HG03097 (cell line): ENCODE results near the gene NFIA.

ENCODE experiments used
- ATAC-seq: cut with Tn5 transposase; IDR thresholded peaks from one replicate; pipeline ENCODE4 v1.9.1; 2021; ENCODE audit not compliant: unreplicated experiment, low FRiP score

Gene NFIA

DNA sequence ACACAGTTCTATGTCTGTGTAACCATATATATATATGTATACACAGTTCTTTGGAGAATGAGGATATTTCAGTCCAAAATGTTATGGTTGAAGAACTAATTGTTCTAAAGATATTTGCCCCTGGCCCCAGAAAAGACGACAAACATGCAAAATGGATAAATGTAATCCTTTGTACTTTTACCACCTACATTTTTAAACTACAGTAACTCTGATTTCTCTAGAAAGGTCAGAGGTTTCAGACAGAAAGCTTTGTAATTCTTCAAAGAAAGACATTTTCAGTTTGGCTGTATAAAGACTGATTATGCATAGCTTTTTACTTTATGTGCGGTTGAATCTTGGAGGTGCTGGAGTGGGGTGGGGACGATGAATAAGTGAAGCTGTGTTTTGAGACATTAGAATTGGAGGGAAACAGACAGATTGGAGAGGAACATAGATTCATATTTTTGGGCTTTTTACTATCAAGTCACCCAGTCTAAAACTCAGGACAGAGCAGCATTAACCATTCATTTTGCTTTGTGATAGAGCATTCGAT is 16.6 kb downstream of the NFIA start:
- ATAC-seq = no peak

DNA sequence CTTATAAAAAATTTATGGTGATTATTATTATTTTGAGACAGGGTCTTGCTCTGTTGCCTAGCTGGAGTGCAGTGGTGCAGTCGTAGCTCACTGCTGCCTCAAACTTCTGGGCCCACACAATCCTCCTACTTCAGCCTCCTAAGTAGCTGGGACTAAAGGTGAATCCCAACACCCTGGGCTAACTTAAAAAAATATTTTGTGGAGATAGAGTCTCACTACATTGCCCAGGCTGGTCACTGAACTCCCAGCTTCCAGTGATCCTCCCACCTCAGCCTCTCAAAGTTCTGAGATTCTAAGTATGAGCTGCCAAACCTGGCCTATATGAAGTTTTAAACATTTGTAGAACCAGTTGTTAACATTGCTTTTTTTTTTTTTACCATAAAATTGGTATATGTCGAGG is 18.2 kb downstream of the NFIA start:
- ATAC-seq = no peak

DNA sequence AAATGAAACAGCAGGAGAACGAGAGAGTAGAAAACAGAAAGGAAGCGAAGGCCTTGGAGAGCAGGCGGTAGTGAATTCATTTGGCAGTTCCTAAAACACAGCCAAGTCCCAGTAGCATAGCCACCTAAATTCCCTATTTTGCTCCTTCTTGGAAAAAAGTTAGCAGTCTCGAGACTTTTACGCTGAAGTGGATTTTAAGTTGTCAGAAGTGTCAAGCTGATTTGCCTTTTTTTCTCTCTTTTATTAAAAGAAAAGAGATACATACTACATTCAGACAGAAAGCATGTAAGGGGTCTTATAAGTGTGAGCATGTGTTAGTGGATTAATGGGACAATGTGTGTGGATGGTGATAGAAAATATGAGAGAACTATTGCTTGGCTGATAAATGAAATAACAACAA is 19.2 kb downstream of the NFIA start:
- no peak for ATAC-seq

DNA sequence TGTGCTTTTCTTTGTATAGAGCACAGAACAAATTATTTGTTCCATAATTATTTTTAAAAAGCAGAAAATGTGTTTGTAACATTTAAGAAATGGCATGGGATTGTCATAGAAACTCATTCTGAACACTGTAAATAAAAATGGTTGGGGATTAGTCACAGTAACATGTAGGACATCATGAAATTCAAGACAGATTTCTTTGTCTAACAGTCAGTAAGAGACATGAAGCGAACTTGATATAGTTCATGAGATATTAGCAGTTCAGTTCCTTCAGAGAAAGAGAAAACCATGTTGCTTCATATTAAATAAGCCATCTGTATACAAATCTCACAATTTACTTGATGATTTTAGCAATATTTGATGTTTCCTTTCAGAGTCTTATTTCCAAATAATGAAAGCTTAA is 19.7 kb downstream of the NFIA start:
- ATAC-seq = no peak

DNA sequence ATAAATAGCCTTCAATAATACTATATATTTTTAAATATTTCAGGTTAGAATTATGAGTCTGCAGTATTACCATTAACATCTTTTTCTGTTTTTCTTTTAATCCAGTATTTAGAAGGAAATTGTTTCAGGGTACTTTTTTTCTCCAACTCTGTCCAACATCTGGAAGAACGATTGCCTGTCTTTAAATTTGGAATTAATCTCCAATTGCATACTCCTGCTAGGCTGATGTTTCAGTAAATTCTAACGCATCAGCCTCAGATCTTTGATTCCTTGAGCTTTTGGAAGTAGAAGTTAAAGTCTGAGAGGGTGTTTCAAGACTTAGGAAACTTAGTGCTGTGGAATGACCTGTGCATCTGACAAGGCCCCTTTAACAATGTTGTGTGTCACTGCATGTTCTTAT is 20.3 kb downstream of the NFIA start:
- no peak for ATAC-seq

DNA sequence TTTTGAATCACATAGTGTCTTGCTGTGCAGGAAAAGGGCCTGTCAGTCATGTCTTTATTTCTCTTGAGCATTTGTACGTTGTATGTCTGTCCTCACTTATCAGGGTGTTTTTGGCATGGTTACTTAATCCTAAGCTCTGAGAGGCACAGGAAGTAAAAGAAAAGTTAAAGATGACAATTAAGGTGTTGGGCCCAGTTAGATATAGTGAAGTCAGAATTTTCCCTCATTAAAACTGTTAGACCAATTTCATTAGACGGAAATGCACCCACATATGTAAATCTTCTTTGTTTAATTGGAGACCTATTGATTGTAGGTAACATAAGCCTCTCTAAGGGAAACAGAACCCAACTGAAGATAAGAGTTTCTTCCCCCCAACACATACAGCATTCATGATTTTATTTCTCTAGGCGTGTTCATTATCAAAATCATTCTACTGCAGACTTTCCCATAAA is 21.9 kb downstream of the NFIA start:
- no peak for ATAC-seq

DNA sequence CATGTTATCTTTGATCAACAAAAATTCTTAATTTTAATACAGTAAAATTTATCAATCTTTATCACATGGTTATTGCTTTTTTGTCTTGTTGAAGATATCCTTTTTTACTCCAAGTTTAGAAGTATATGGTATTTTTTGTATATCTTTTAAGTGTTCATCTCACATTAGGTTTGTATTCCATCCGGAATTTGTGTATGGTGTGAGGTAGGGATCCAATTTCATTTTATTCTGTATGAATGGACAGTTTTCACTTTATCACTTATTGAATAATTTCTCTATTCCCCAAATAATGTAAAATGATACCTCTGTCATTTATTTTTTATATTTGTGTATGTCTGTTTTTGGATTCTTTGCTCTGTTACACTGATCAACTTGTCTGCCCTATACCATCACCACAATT is 25.3 kb downstream of the NFIA start:
- no peak for ATAC-seq

DNA sequence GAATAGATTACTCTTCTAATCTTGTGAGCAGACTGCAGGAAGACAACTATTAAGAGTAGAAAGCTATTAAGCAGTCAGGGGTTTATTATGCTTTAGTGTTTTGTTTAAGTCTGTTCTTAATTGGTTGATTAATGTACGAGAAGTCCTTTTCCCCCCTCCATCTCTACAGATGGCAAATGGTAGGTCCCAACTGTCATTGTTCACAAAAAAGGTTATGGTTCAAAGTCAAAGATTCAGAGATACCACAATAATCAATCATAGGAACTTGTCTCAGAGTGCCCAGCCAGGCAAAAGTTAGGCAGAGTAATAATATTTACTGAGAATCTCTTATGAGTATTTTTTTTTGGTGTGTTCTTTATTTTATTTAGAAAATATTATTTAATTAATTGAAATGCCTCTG is 26.8 kb downstream of the NFIA start:
- ATAC-seq = no peak

DNA sequence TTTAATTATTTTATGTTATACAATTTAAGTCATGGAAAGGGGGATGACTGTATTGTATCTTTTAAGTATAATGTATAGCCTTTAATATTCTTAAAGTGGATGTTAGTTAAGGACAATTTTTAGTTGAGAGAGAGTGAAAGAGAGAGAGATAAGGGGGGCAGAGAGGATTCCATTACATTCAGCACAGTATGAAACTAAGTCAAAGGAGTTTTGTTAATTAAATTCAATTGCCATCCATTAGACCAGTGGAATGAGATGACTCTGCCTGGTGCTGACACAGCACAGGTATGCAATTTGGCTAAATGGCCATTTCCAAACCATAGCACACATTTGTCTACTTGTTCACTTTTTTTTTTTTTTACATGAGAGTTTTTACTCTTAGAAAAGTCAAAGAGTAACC is 27.5 kb downstream of the NFIA start:
- ATAC-seq = no peak

DNA sequence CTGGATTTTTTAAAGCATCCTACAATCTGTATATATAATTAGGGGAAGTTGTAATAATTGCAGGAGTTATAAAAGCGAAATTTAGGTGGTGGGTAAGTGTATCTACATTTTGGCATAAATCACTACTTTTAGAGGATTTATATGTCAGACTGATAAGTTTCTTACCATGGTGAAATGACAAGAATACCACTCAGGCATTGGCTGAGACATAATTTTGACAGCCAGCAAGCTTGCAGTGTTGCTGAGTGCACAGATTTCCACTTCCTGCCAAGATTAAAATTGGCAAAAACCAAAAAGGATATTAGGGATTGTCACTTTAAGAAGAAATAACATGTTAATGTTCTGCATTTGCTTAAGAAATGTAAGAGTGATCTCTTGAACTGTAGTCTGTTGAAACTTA is 28.2 kb downstream of the NFIA start:
- no peak for ATAC-seq

DNA sequence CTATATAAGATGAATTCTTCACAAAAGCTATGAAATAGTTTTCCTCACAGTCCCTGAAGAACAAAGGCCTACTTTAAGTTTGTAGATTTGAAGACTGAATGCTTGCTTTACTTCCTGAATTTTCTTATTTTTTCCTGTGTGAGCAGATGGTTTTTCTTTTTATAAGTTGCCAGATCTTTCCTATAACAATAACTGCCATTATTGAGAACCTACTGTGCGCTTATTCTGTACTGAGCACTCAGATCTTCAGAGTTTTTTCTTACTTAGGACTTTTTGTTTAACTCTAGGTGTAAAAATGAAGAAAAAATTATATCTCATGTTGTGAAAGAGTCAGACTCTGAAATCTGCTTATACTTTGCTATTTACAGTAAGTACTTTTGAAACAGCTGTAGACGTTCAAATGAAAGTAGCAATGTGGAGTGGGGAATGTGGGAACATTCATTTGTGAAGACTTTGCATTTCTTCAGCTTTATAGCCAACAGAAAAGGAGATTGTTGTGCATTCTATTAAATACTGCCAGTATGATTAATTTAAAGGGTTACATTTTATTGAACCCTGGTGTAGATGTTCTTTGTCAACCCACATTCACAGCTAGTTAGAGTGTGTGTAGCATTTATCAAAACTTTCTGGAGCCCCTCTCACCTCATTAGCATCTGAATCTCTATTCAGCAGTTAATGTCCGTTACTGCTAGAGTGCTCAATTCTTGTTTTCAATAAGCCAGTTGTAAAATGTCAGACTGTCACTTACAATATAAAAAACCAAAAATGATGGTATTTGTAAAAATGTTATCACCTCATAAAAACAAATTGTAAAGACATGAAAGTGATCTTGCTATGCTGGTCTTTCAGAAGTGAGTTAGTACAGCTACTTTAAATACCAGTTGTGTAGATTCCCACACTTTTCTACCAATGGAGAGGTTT is 29.0 kb downstream of the NFIA start:
- ATAC-seq = no peak

DNA sequence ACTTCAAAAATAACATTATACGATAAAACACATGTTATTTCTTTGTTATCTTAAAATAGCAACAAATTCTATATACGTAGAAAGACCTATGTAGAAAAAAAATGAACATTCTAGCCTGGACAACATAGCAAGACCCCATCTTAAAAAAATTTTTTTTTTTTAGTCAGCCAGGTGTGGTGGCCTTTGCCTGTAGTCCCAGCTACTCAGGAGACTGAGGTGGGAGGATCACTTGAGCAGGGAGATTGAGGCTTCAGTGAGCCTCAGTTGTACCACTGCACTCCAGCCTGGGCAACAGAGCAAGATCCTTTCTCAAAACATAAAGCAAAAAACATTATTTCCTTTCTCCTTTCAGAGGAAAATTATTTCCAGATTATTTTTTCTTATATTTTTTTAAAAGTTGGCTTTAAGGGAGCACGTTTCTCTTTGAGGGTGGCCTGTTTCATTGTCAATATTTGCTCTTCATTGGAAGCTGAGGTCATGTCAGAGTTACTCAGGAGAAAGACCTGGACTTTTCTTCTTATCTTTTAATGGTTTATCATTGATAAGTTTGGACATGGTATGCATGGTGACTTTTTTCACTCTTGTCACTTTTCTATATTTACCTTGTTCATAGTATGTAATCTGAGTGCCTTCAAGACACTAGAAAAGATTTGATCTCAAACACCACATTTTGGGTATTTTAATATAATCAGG is 32.0 kb downstream of the NFIA start:
- no peak for ATAC-seq

DNA sequence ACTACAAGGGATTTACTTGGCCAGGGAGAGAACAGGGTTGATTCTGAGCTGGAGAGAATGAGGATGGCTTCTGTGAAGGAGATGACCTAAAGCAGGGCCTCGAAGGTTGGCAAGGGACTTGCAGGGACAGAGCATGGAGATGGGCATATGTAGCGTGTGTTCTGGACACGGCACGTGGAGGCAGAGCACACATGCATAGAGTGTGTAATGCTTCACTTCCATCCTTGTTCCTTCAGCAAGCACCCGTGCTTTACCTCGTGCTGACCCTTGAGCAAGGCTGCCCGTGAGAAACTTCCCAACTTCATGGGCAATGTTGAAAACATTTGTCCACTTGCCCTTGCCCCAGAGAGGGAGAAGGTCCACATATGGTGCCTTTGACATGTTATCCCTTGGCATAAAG is 33.1 kb downstream of the NFIA start:
- ATAC-seq = no peak

DNA sequence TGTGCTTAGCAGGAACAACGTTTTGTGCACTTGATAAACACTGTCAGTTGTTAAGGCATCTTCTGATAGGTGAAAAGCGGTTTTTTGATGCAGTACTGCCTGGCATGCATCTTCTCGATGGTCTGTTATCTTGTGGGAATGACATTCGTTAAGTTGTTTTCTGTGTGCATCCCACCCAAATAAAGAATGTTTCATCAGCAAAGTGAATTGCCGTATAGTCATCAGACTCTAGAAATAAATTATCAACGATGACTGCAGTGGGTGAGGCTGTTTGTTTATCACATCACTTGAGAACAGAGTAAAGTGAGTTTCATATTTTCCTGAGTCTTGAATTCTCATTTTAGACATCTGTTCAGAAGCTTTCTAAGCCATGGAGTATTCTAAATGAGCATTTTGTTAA is 34.1 kb downstream of the NFIA start:
- ATAC-seq = no peak

DNA sequence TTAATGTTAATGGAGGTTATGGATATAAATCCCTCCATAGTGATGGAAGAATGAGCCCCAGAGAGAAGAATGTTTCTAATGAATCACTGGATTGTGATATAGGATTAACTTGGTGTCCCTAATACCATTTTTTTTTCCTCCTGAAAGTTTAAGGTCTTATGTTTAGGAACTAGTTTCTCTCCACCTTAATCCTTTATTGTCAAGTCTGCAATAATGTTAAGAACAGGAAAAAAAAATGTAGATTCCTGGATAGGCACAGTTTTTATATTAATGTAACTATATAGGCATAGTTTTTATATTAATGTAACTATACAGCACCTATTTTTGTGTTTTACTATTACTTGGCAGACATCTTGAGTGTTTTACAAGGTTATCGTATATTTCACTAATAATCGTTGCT is 34.9 kb downstream of the NFIA start:
- no peak for ATAC-seq

DNA sequence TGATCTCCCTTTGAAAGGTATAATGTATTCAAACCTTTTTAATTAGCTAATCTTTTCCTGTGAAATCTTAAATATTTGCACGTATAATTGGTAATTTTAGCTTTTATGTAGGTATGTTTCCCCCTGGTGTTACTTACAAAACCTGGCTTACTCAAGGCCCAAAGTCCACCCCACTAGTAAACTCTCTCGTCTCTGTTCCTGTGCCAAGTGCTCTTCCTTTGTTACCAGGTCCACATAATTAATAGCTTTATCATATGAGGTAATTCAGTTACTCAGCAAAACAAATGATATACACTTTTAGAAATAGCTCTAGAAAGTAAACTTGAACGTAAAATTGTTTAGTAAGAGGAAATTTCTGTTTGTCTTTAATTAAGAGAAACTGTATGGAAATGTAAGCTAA is 36.7 kb downstream of the NFIA start:
- ATAC-seq = no peak

DNA sequence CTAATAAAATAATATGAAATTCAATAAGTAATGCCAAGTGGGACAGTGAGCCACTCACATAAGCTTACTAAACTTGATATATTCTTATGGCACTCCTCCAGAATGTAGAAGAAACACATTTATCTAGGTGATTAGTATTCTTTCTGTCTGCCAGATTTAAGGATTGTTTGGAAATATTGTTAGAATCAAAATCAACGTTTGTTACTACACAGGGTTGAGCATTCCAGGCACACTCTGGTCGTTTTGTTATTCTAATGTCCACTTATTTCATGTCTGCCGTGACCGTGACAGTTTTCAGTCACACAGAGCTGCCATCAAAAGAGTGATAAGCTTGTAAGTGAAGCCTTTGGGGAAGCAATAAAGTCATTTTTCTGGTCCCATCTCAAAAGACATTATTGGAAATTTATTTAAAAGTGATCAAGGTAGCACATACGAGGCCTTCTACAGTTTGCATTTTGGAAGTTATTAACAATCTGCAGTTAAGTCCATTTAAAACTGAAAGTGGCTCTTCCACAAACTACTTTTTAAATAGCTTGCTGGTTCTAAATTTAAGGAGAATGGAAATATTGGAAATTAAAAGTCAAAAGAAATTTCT is 38.0 kb downstream of the NFIA start:
- no peak for ATAC-seq

DNA sequence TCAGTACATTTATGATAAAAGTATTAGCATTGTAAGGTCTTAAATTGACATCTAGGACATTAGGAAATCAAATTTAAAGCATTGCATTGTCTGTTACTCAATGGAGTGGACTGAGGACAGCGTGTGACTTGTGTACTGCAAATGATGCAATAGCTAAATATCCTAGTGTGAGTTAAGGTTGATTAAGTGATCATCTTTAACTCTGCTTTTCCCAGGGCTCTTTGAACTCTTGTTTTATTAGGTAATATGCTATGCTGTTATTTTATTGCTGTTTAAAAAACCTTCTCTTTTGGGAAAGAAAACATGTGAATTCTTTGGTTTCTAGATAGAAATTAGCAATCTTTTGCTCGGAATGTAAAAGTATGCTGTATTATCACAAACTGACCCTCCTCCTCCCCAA is 38.6 kb downstream of the NFIA start:
- ATAC-seq = no peak

DNA sequence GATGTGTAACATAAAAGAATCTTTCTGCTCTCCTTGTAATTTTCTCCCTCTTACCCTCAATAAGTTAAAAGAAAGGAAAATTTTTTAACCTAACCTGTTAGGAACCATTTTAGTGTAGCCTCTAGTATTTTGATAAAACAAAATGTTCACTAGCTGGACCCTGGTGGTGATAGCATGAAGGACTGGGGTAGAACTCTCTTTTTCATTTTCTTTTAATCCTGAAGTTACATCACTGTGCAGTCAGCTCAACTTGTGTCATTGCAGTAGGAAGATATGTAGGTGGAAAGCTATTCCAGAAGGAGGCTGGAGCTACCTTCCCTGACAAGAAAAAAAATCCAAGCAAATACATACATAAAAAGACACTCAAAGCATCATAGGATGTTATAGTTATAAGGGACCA is 39.3 kb downstream of the NFIA start:
- ATAC-seq = no peak

DNA sequence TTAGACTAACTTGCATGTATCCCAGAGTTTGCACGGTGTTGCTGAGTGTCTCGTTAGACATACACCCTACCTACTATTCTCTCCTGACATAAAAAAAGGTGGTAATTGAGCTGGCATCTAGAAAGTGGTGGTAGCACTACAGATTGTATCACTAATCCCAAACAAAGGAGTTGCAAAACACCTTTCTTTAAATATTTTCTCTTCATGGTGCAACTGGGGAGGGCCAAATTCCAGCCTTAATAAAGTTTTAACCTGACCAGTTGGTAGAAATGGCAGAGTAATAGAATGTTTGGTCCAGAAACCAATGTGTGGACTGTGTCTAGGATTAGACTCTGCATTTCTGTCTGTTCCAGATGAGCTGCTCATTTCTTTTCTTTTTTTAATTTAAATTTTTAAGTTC is 40.0 kb downstream of the NFIA start:
- no peak for ATAC-seq

DNA sequence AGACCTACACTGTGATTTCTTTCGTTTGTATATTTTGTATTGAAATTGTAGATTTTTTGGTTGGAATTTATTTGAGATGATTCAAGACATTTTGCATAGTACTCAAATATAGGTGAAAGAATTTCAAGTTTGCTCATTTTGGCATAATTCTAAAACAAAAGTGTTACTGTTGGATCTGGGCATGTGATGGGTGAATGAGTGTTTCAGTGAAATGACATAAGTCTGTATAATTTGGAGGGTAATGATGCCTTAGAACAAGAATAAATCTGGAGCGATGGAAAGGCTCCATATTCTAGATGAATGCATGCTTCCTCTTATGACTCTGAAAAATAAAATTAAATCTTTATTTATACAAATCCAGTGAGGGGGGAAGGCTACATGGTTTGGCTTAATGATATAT is 41.0 kb downstream of the NFIA start:
- ATAC-seq = no peak
